Trophoblast cell (in vitro differentiated cells and primary cell): Measurements from ENCODE around the gene JMJD4.

ENCODE experiments used
- DNase-seq, 2 donors: peaks; one replicate each; pipeline ENCODE4 v3.0.0-alpha.2; 2016
- H2AFZ ChIP-seq: 2 replicates; pipeline ENCODE4 v1.6.1; 2013; ENCODE audit warnings: low read length, moderate library complexity, mild to moderate bottlenecking; ENCODE audit not compliant: insufficient read depth, poor library complexity
- H2AK5ac ChIP-seq: 2 replicates; pipeline ENCODE4 v1.6.1; 2013; ENCODE audit warnings: mild to moderate bottlenecking, low read length
- H2BK120ac ChIP-seq: 2 replicates; pipeline ENCODE4 v1.6.1; 2013; ENCODE audit warnings: low read length, mild to moderate bottlenecking, moderate library complexity; ENCODE audit not compliant: insufficient read depth, poor library complexity
- H2BK12ac ChIP-seq: 2 replicates; pipeline ENCODE4 v1.6.1; 2013; ENCODE audit warnings: mild to moderate bottlenecking, low read length, moderate library complexity
- H2BK5ac ChIP-seq: 2 replicates; pipeline ENCODE4 v1.6.1; 2013; ENCODE audit warnings: low read length, low read depth, moderate library complexity, mild to moderate bottlenecking; ENCODE audit not compliant: poor library complexity
- H3K14ac ChIP-seq: 2 replicates; pipeline ENCODE4 v1.6.1; 2013; ENCODE audit warnings: mild to moderate bottlenecking, low read length
- H3K18ac ChIP-seq: 2 replicates; pipeline ENCODE4 v1.6.1; 2013; ENCODE audit warnings: mild to moderate bottlenecking, low read length
- H3K23ac ChIP-seq: 2 replicates; pipeline ENCODE4 v1.6.1; 2013; ENCODE audit warnings: low read length
- H3K27ac ChIP-seq: 2 replicates; pipeline ENCODE4 v1.5.1; 2013; ENCODE audit warnings: low read depth, mild to moderate bottlenecking, inconsistent platforms, low read length, moderate library complexity
- H3K27me3 ChIP-seq: 2 replicates; pipeline ENCODE4 v1.6.1; 2013; ENCODE audit warnings: inconsistent platforms, mild to moderate bottlenecking, low read length, moderate library complexity; ENCODE audit not compliant: insufficient read depth
- H3K36me3 ChIP-seq, 2 experiments: 1 replicate in 1 of 2; 2 replicates in 1 of 2; pipeline ENCODE4 v1.6.1; 2013; ENCODE audit warnings: low read length in 2 of 2, mild to moderate bottlenecking in 2 of 2, moderate library complexity in 1 of 2; ENCODE audit not compliant: insufficient read depth in 2 of 2, control insufficient read depth in 1 of 2
- H3K4ac ChIP-seq: 2 replicates; pipeline ENCODE4 v1.6.1; 2013; ENCODE audit warnings: low read depth, mild to moderate bottlenecking, low read length, moderate library complexity
- H3K4me1 ChIP-seq, 2 experiments: 1 replicate in 1 of 2; 2 replicates in 1 of 2; pipeline ENCODE4 v1.6.1; 2013; ENCODE audit warnings: low read length in 2 of 2, mild to moderate bottlenecking in 2 of 2, moderate library complexity in 1 of 2; ENCODE audit not compliant: insufficient read depth in 2 of 2, control insufficient read depth in 1 of 2
- H3K4me2 ChIP-seq: 2 replicates; pipeline ENCODE4 v1.6.1; 2013; ENCODE audit warnings: inconsistent platforms, mild to moderate bottlenecking, low read length, moderate library complexity
- H3K4me3 ChIP-seq: 2 replicates; pipeline ENCODE4 v1.5.1; 2013; ENCODE audit warnings: mild to moderate bottlenecking, low read depth, low read length, inconsistent platforms
- H3K79me1 ChIP-seq: one replicate; pipeline ENCODE4 v1.6.1; 2013; ENCODE audit warnings: low read length
- H3K79me2 ChIP-seq: 2 replicates; pipeline ENCODE4 v1.6.1; 2013; ENCODE audit warnings: low read length, mild to moderate bottlenecking; ENCODE audit not compliant: control insufficient read depth, insufficient read depth, poor library complexity
- H3K9ac ChIP-seq: 2 replicates; pipeline ENCODE4 v1.6.1; 2013; ENCODE audit warnings: mild to moderate bottlenecking, low read length
- H3K9me3 ChIP-seq: 2 replicates; pipeline ENCODE4 v1.6.1; 2013; ENCODE audit warnings: low read depth, mild to moderate bottlenecking, control low read depth, inconsistent platforms, low read length; ENCODE audit not compliant: insufficient read depth
- H4K12ac ChIP-seq: 2 replicates; pipeline ENCODE4 v1.6.1; 2013; ENCODE audit warnings: low read depth, mild to moderate bottlenecking, low read length, moderate library complexity
- H4K8ac ChIP-seq: 2 replicates; pipeline ENCODE4 v1.6.1; 2013; ENCODE audit warnings: low read depth, mild to moderate bottlenecking, low read length, moderate library complexity
- H4K91ac ChIP-seq: one replicate; pipeline ENCODE4 v1.6.1; 2013; ENCODE audit warnings: low read depth, mild to moderate bottlenecking, low read length, moderate library complexity
- WGBS: extraction: QIAGEN DNeasy Blood & Tissue Kit; methylation state at CpG from one replicate; pipeline ENCODE4 v1.1.7; 2013; ENCODE audit warnings: missing lambda C conversion rate; ENCODE audit not compliant: insufficient read length, insufficient coverage; ENCODE audit errors: extremely low coverage; 5-methylcytosine and 5-hydroxymethylcytosine counted together

JMJD4 gene

GRCh38 chr1:227770812-227771211, 35.7 kb upstream of the JMJD4 start:
- Histone ChIP-seq H3K27me3 (no peaks in the 10 kb centered on the region), H3K23ac (no peak overlapping the region), H4K8ac (no peak overlapping the region), H3K14ac (no peak overlapping the region), H3K4me1 (peaks cover 19 to 26% of the 10 kb centered on the region in 2 experiments), H3K36me3 (peaks cover 43 to 54% of the 10 kb centered on the region in 2 experiments), H2AFZ (no peak overlapping the region), H3K27ac (no peak overlapping the region), H2BK12ac (no peak overlapping the region), H3K4ac (no peak overlapping the region), H3K4me3 (no peak overlapping the region), H2AK5ac (no peak overlapping the region), H3K4me2 (no peak overlapping the region), H3K18ac (no peak overlapping the region), H3K9me3 (peaks cover 3% of the 10 kb centered on the region), H4K12ac (no peak overlapping the region), H2BK120ac (no peak overlapping the region), H2BK5ac (no peak overlapping the region), H3K79me1 (peaks cover 4% of the 10 kb centered on the region), H3K9ac (no peak overlapping the region), H4K91ac (no peak overlapping the region), H3K79me2 (no peaks in the 10 kb centered on the region)
- no peak for DNase-seq
- no CpG with 5 or more reads among the region's 13 CpGs for WGBS

- Histone ChIP-seq H3K18ac (no peak overlapping the region), H3K23ac (no peak overlapping the region), H2BK120ac (no peak overlapping the region), H2AK5ac (no peak overlapping the region), H2AFZ (no peak overlapping the region), H3K14ac (no peak overlapping the region), H3K27ac (no peak overlapping the region), H3K4me2 (no peak overlapping the region), H3K27me3 (no peaks in the 10 kb centered on the region), H4K91ac (no peak overlapping the region), H2BK12ac (no peak overlapping the region), H3K36me3 (peaks cover 45 to 58% of the 10 kb centered on the region in 2 experiments), H3K79me2 (no peaks in the 10 kb centered on the region), H3K4me1 (peaks cover 15 to 27% of the 10 kb centered on the region in 2 experiments), H3K4me3 (no peak overlapping the region), H3K4ac (no peak overlapping the region), H3K9ac (no peak overlapping the region), H2BK5ac (no peak overlapping the region), H4K8ac (no peak overlapping the region), H4K12ac (no peak overlapping the region), H3K79me1 (no peaks in the 10 kb centered on the region), H3K9me3 (peaks cover 3% of the 10 kb centered on the region)
- no CpG with 5 or more reads among the region's 15 CpGs for WGBS
- DNase-seq: no peak
Measured at GRCh38 chr1:227769936-227770494, 34.9 kb upstream of the JMJD4 start.

GRCh38 chr1:227769047-227769935, 34.2 kb upstream of the JMJD4 start:
- Histone ChIP-seq H3K4me1 (peaks cover 8 to 26% of the 10 kb centered on the region in 2 experiments), H3K79me2 (no peaks in the 10 kb centered on the region)
- WGBS: no CpG with 5 or more reads among the region's 20 CpGs

GRCh38 chr1:227768640-227769039, 33.5 kb upstream of the JMJD4 start:
- no peak for DNase-seq
- Histone ChIP-seq H4K12ac (no peak overlapping the region), H3K18ac (no peak overlapping the region), H3K79me2 (no peaks in the 10 kb centered on the region), H3K9ac (no peak overlapping the region), H2BK12ac (no peak overlapping the region), H3K9me3 (peaks cover 3% of the 10 kb centered on the region), H2AFZ (no peak overlapping the region), H3K79me1 (peaks cover under 1% of the 10 kb centered on the region), H3K27ac (no peak overlapping the region), H2BK120ac (no peak overlapping the region), H4K91ac (no peak overlapping the region), H3K4me3 (no peak overlapping the region), H3K4me2 (no peak overlapping the region), H4K8ac (no peak overlapping the region), H3K27me3 (no peaks in the 10 kb centered on the region), H3K14ac (no peak overlapping the region), H2AK5ac (no peak overlapping the region), H3K4me1 (peaks cover 7 to 24% of the 10 kb centered on the region in 2 experiments), H3K23ac (no peak overlapping the region), H3K4ac (no peak overlapping the region), H3K36me3 (peaks cover 40 to 54% of the 10 kb centered on the region in 2 experiments), H2BK5ac (no peak overlapping the region)
- WGBS: no CpG with 5 or more reads among the region's 6 CpGs

More at GRCh38 chr1:227769047-227769935, 34.2 kb upstream of the JMJD4 start:
- Histone ChIP-seq H2BK5ac (no peak overlapping the region), H3K36me3 (peaks cover 41 to 59% of the 10 kb centered on the region in 2 experiments), H3K9ac (no peak overlapping the region), H2AK5ac (no peak overlapping the region), H3K27me3 (no peaks in the 10 kb centered on the region), H3K14ac (no peak overlapping the region), H3K4me2 (no peak overlapping the region), H2AFZ (no peak overlapping the region), H4K8ac (no peak overlapping the region), H3K18ac (no peak overlapping the region), H2BK120ac (no peak overlapping the region), H4K12ac (no peak overlapping the region), H3K4ac (no peak overlapping the region), H3K79me1 (no peaks in the 10 kb centered on the region), H3K23ac (no peak overlapping the region), H2BK12ac (no peak overlapping the region), H3K4me3 (no peak overlapping the region), H3K9me3 (peaks cover 3% of the 10 kb centered on the region), H3K27ac (no peak overlapping the region), H4K91ac (no peak overlapping the region)
- DNase-seq: no peak
